ENCODE data around the gene ATP10A.
"Not testable (repeated sequence)": the region's sequence is repeated elsewhere in the genome, so short reads cannot be mapped to it uniquely, and the experiment has no call there.

The ATP10A gene

DNA sequence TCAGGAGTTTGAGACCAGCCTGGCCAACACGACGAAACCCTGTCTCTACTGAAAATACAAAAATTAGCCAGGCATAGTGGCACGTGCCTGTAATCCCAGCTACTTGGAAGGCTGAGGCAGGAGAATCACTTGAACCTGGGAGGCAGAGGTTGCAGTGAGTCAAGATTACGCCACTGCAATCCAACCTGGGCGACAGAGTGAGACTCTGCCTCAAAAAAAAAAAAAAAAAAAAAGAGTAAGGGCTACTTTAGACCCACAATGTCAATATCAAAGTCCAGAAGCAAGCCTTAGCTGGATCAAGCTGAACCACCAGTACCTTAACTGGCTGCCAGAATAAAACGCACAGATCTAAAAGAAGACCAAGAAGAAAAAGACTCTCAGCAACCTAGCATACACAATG lies 17.8 kb upstream of the ATP10A start:
- DNase-seq, result not testable (repeated sequence)

- DNase-seq, result no peak
Measured at GRCh38 chr15:25880411-25880810, 17.3 kb upstream of the ATP10A start.

GRCh38 chr15:25879438-25879837 lies 16.3 kb upstream of the ATP10A start:
- no peak for DNase-seq

- DNase-seq, result no peak
Measured at GRCh38 chr15:25877681-25878080, 14.6 kb upstream of the ATP10A start.

DNA sequence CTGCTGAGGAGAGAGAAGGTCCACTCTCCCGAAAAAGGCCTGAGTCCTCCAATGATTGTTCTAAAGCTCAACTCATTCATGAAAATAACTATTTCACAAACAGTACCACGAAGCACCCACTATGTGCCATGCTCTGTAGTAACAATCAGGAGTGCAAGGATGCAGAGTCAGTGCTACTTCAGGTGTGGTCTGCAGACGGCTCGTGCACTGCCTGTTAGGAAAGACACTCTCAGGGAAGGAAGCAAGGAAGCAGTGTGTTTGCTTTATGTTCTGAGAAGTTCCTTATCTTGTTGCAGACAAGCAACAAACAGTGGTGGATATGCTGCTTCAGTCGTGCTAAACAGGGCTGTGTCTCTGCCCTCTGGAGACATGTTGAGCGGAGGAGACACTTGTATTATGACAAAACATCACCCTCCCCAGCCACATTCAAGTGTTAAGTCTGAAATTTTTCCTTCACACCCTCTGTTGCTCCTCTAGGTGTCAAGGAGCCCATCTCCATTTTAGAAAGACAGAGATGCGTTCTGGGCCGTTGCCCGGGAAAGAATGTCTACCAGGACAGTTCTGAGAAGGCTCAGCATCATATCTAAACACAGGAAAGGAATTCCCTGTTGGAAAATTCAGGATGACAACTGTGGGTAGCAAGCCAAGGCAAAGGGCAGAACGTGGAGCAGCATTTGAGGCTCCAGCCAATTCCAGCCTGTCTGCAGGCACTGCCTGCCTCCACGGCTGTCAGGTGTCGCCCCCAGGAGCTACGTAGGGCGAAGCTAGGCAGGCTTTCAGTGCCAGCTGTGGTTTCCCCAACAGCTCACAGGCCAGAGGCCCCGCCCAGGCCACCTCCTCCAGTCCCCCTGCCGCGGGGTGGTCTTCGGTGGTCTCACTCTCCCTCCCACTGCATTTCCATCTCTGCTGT lies 13.4 kb upstream of the ATP10A start:
- no peak for DNase-seq

GRCh38 chr15:25875566-25875965 lies 12.4 kb upstream of the ATP10A start:
- no peak for DNase-seq

GRCh38 chr15:25874379-25874778 lies 11.3 kb upstream of the ATP10A start:
- no peak for DNase-seq

- DNase-seq, result no peak
Measured at GRCh38 chr15:25871403-25871802, 8.3 kb upstream of the ATP10A start.

GRCh38 chr15:25870938-25871337 lies 7.8 kb upstream of the ATP10A start:
- no peak for DNase-seq

- DNase-seq, result no peak
Measured at GRCh38 chr15:25869701-25870100, 6.6 kb upstream of the ATP10A start.

GRCh38 chr15:25866874-25867273 lies 3.7 kb upstream of the ATP10A start:
- DNase-seq, result no peak

DNA sequence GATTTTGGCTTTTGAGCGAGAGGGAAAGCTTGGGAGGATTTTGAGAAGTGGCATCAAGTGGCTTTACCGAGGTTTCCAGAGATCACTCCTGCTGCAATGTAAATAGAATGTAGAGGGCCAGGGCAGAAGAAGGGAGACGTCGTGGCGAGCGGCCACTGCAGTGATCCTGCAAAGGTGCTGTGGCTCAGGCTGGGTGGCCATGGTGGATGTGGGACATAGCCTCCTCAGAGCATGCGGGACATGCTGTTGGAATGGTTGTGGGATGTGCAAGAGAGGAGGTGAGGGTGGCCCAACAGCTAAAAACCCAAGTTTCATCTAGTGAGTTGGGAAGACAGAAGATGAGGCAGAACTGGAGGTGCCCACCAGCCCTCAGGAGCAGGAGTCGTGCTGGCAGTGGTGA lies 3.1 kb upstream of the ATP10A start:
- DNase-seq, result no peak

DNA sequence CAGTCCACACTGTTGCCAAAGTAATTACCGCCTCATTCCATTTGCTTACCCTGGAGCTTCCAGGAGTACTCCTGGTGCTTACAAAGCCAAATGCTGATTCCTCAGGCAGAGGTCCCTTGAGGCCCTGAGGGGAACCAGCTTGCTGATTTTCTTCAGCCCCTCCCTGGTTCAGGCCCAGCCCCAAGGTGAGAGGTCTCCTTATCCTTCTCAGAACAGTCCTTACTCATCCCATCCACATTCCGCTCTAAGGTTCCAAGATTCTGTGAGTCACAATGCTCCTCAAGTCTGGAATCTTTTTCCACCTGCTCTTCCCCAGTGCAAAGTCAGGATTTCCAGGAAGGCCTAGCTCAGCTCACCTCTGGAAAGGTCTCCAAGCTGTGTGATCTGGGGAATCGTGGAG lies 1.8 kb upstream of the ATP10A start:
- DNase-seq, result no peak

- no peak for DNase-seq
Measured at GRCh38 chr15:25863968-25864580, 947 bp upstream of the ATP10A start.

GRCh38 chr15:25862472-25863110 lies 536 bp downstream of the ATP10A start:
- no peak for DNase-seq

GRCh38 chr15:25862071-25862471 lies 1.1 kb downstream of the ATP10A start:
- DNase-seq, result no peak

DNA sequence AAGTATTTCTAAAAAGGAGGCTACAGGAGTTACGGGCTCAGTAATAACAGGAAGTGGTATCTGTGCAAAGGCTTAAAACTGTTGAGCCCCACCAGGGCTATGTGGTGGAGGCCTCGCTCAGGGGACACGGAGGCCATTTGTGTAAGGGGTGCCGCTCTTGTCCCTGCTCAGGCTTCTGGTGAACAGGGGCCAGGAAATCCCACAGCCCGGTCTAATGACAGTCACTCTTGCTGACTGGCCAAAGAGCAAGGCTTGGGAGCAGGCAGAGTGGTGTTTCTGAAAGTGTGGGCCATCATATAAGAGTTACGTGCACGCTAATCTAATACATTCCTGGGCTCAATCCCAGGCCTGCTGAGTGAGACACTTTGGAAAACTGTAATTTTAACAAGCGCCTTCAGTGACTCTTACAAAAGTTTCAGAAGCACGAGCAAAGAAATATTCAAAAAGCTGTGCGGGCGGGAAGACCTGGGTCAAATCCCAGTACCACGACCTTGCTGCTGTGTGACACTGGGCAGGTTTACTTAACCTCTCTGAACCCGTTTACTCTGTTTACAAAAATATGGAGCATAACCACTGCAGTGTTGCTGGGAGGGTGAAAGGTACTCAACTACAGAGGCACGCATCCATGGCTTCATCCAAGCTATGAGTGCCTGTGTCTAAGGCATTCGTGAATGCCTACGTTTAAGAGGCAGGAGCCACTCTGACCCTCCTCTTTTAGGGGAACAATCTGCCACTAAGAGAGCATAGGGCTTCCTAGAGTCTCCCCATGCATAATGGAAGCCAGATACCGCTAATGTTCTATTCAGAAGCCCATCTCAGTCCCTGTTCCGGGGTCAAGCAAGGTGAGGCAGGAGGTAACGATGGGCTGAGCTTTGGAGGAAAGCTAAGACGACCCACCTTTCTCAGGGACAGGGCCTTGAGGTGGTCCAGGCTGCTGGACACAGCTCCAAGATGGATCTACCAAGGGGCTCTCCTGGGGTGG lies 2.0 kb downstream of the ATP10A start:
- no peak for DNase-seq

GRCh38 chr15:25859838-25860645 lies 3.1 kb downstream of the ATP10A start:
- DNase-seq, result no peak

- DNase-seq, result no peak
Measured at GRCh38 chr15:25858952-25859760, 4.0 kb downstream of the ATP10A start.

- not testable (repeated sequence) for DNase-seq
Measured at GRCh38 chr15:25856059-25856458, 7.1 kb downstream of the ATP10A start.
